ENCODE measurements around the gene TMEM87A. TPM values are rescaled to one million over a fixed set of nuclear protein-coding genes. Genes with fewer than 3 reads are reported as not detected.

Gene TMEM87A
- total RNA-seq, 4 donors from 2014 or later, result 51.1 to 58.6 (median 55.7) TPM

GRCh38 chr15:42171795-42172194 is 101.4 kb downstream of the TMEM87A start:
- H3K27ac ChIP-seq, result no peak overlapping the region
- no peak for TF ChIP-seq EP300 (IDR thresholded peaks at IDR 0.05)
- no peak for TF ChIP-seq POLR2A (IDR thresholded peaks at IDR 0.05)
- no peak for TF ChIP-seq CTCF (IDR thresholded peaks at IDR 0.05)
- H3K4me1 ChIP-seq, result no peaks in the 10 kb centered on the region
- no peak overlapping the region for H3K4me3 ChIP-seq
- H3K27me3 ChIP-seq, result no peaks in the 10 kb centered on the region
- peaks cover 0 to 99% (median 27%) of the 10 kb centered on the region in 3 donors for H3K36me3 ChIP-seq
- WGBS, 2 donors, result 100% methylated on average over 1 of the region's 1 CpG
- DNase-seq (ENCODE audit: low spot score in 2 of 2), result no peak
- no peaks in the 10 kb centered on the region for H3K9me3 ChIP-seq

- TF ChIP-seq CTCF (IDR thresholded peaks at IDR 0.05), result no peak
- TF ChIP-seq POLR2A (IDR thresholded peaks at IDR 0.05), result no peak
- TF ChIP-seq EP300 (IDR thresholded peaks at IDR 0.05), result no peak
- Histone ChIP-seq H3K4me1 (no peaks in the 10 kb centered on the region), H3K36me3 (peaks cover 0 to 100% (median 33%) of the 10 kb centered on the region in 3 donors), H3K27ac (no peak overlapping the region), H3K27me3 (no peaks in the 10 kb centered on the region), H3K9me3 (no peaks in the 10 kb centered on the region), H3K4me3 (no peak overlapping the region)
- WGBS, 2 donors, result 65 to 79% methylated on average over 1 of the region's 1 CpG
- no peak for DNase-seq (ENCODE audit: low spot score in 2 of 2)
Measured at GRCh38 chr15:42171122-42171521, 102.1 kb downstream of the TMEM87A start.

- no peak overlapping the region for H3K27ac ChIP-seq
- H3K36me3 ChIP-seq, result peaks cover 3 to 100% (median 40%) of the 10 kb centered on the region in 3 donors
- no peaks in the 10 kb centered on the region for H3K4me1 ChIP-seq
- WGBS, 2 donors, result 89 to 93% methylated on average over 13 of the region's 13 CpGs
- H3K27me3 ChIP-seq, result no peaks in the 10 kb centered on the region
- no peak overlapping the region for H3K4me3 ChIP-seq
- no peak for TF ChIP-seq POLR2A (IDR thresholded peaks at IDR 0.05)
- TF ChIP-seq CTCF (IDR thresholded peaks at IDR 0.05), result no peak
- no peak for TF ChIP-seq EP300 (IDR thresholded peaks at IDR 0.05)
- no peak for DNase-seq (ENCODE audit: low spot score in 2 of 2)
- H3K9me3 ChIP-seq, result no peaks in the 10 kb centered on the region
Measured at GRCh38 chr15:42166225-42166940, 106.8 kb downstream of the TMEM87A start.

GRCh38 chr15:42165106-42165505 is 108.1 kb downstream of the TMEM87A start:
- Histone ChIP-seq H3K9me3 (no peaks in the 10 kb centered on the region), H3K4me3 (no peak overlapping the region), H3K36me3 (peaks cover 3 to 100% (median 42%) of the 10 kb centered on the region in 3 donors), H3K27me3 (no peaks in the 10 kb centered on the region), H3K27ac (no peak overlapping the region), H3K4me1 (no peaks in the 10 kb centered on the region)
- DNase-seq (ENCODE audit: low spot score in 2 of 2), result no peak
- TF ChIP-seq POLR2A (IDR thresholded peaks at IDR 0.05) (no peak), EP300 (IDR thresholded peaks at IDR 0.05) (no peak), CTCF (IDR thresholded peaks at IDR 0.05) (no peak)
- WGBS, 2 donors, result 91 to 93% methylated on average over 6 of the region's 6 CpGs

GRCh38 chr15:42163947-42164550 is 109.2 kb downstream of the TMEM87A start:
- peaks cover 3 to 100% (median 44%) of the 10 kb centered on the region in 3 donors for H3K36me3 ChIP-seq
- DNase-seq (ENCODE audit: low spot score in 2 of 2), result no peak
- H3K4me1 ChIP-seq, result no peaks in the 10 kb centered on the region
- no peak overlapping the region for H3K4me3 ChIP-seq
- H3K27ac ChIP-seq, result no peak overlapping the region
- no peaks in the 10 kb centered on the region for H3K27me3 ChIP-seq
- 59 to 68% methylated on average over 4 of the region's 4 CpGs for WGBS, 2 donors
- no peaks in the 10 kb centered on the region for H3K9me3 ChIP-seq
- TF ChIP-seq EP300 (IDR thresholded peaks at IDR 0.05), result no peak
- no peak for TF ChIP-seq POLR2A (IDR thresholded peaks at IDR 0.05)
- TF ChIP-seq CTCF (IDR thresholded peaks at IDR 0.05), result no peak
